ENCODE data around the gene METRN.

GRCh38 chr16:768428-768827 is 53.5 kb downstream of the METRN start:
- TF ChIP-seq CTCF (optimal IDR thresholded peaks at IDR 0.05 in 1 of 3, IDR thresholded peaks at IDR 0.05 in 1 of 3, conservative IDR thresholded peaks at IDR 0.05 in 1 of 3; ENCODE audit: extremely low read depth in 1 of 3, insufficient read depth in 2 of 3, low read length in 3 of 3), result no peak
- TF ChIP-seq EZH2 (IDR thresholded peaks at IDR 0.05; ENCODE audit: low read length), result no peak
